HEK293T (cell line): Measurements from ENCODE around the gene RAB31.

Experiments
- LEF1 ChIP-seq: fragments of 450-650 bp; IDR thresholded peaks from 2 replicates; pipeline ENCODE4 v1.6.1; 2017; ENCODE audit warnings: mild to moderate bottlenecking, borderline replicate concordance
- SUZ12 ChIP-seq: fragments of 450-650 bp; IDR thresholded peaks from 2 replicates; pipeline ENCODE4 v1.6.1; 2016; ENCODE audit warnings: mild to moderate bottlenecking

GRCh38 chr18:9751371-9752031, 43.4 kb downstream of the RAB31 start:
- TF ChIP-seq LEF1 (no peak), SUZ12 (no peak)
